ENCODE measurements around the gene SLC22A23.
A peak's percentile ranks its signal among the peaks of the same experiment; 100 is the strongest.
"Not testable (repeated sequence)": the region's sequence is repeated elsewhere in the genome, so short reads cannot be mapped to it uniquely, and the experiment has no call there.

SLC22A23 gene

DNA sequence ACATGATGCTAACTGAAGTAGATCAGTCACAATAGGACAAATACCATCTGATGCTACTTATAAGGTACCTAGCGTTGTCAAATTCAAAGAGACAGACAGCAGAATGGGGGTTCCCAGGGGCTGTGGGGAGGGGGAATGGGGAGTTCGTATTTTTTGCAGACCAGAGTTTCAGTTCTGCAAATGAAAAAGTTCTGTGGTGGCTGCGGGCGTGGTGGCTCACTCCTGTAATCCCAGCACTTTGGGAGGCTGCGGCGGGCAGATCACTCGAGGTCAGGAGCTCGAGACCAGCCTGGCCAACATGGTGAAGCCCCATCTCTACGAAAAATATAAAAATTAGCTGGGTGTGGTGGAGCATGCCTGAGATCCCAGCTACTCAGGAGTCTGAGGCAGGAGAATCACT lies 68.1 kb downstream of the SLC22A23 start:
- Mint-ChIP-seq H3K36me3 (ENCODE audit: low read depth) (peaks cover 26% of the 10 kb centered on the region), H3K27ac (no peak overlapping the region), H3K9me3 (peaks cover 8% of the 10 kb centered on the region), H3K4me3 (no peak overlapping the region), H3K4me1 (peaks cover 22% of the 10 kb centered on the region), H3K27me3 (ENCODE audit: low read depth, poor library complexity) (no peaks in the 10 kb centered on the region)
- TF ChIP-seq, protein P1, sequence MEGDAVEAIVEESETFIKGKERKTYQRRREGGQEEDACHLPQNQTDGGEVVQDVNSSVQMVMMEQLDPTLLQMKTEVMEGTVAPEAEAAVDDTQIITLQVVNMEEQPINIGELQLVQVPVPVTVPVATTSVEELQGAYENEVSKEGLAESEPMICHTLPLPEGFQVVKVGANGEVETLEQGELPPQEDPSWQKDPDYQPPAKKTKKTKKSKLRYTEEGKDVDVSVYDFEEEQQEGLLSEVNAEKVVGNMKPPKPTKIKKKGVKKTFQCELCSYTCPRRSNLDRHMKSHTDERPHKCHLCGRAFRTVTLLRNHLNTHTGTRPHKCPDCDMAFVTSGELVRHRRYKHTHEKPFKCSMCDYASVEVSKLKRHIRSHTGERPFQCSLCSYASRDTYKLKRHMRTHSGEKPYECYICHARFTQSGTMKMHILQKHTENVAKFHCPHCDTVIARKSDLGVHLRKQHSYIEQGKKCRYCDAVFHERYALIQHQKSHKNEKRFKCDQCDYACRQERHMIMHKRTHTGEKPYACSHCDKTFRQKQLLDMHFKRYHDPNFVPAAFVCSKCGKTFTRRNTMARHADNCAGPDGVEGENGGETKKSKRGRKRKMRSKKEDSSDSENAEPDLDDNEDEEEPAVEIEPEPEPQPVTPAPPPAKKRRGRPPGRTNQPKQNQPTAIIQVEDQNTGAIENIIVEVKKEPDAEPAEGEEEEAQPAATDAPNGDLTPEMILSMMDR (IDR thresholded peaks at IDR 0.05), result no peak
- no peak for DNase-seq

DNA sequence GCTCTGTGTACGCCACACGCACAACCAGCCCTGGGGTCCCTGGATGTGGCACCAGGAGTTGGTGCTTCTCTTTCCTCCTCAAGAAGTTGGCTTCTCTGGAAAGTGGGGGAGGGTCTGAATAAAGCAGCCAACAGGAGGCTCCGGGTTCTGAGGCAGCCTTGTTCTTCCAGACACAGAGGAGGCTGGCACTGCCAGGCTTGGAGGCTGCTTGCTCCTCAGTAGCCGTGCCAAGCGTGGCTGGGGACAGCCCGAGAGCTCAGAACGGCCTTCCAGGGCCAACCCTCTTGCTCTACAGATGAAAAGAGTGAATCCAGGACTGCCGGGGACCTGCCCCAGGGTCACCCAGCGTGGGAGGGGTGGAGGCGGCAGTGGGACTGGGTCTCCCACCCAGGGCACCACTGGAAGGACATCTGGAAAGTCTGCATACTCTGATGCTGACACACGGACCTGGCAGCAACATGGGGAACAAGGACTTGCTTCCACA lies 70.4 kb downstream of the SLC22A23 start:
- peaks cover 26% of the 10 kb centered on the region for H3K36me3 Mint-ChIP-seq (ENCODE audit: low read depth)
- no peak overlapping the region for H3K4me3 Mint-ChIP-seq
- TF ChIP-seq, protein P1 (IDR thresholded peaks at IDR 0.05), result no peak
- no peak overlapping the region for H3K27ac Mint-ChIP-seq
- DNase-seq, result no peak
- H3K4me1 Mint-ChIP-seq, result peaks cover 45% of the 10 kb centered on the region
- H3K9me3 Mint-ChIP-seq, result peaks cover 8% of the 10 kb centered on the region
- no peaks in the 10 kb centered on the region for H3K27me3 Mint-ChIP-seq (ENCODE audit: low read depth, poor library complexity)

DNA sequence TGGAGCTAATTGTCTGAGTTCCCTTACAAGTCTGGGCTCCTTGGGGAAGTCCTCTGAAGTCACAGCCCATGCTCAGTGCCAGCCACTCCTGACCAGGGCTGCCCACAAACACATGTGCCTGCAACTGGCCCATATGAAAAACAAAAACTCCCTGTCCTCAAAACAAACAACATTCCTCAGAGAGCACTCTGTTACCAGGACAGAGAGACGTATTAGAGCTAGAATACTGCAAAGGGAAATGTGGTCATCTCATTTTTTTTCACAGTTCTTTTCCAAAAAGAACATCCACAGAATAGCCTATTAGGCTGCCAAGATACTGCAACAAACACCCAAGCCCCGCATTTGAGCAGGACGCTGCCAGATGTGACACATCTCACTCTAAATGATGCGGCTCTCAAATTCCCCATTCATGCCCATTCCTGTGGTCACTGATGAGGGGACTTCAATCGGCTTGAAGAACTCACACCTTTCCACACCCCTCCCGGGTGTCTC lies 71.1 kb downstream of the SLC22A23 start:
- Mint-ChIP-seq H3K36me3 (ENCODE audit: low read depth) (peaks cover 26% of the 10 kb centered on the region), H3K27me3 (ENCODE audit: low read depth, poor library complexity) (no peaks in the 10 kb centered on the region), H3K27ac (peak overlapping the region; percentile 21), H3K4me3 (no peak overlapping the region), H3K9me3 (peaks cover 8% of the 10 kb centered on the region), H3K4me1 (peaks cover 52% of the 10 kb centered on the region)
- TF ChIP-seq, protein P1 (IDR thresholded peaks at IDR 0.05), result no peak
- no peak for DNase-seq

DNA sequence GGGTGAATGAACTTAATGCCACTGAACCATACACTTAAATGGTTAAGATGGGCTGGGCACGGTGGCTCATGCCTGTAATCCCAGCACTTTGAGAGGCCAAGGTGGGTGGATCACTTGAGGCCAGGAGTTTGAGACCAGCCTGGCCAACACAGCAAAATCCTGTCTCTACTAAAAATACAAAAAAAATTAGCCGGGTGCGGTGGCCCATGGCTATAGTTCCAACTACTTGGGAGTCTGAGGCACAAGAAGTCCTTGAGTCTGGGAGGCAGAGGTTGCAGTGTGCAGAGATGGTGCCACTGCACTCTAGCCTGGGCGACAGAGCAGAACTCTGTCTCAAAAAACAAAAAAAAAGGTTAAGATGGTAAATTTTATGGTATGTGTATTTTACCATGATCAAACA lies 71.7 kb downstream of the SLC22A23 start:
- H3K36me3 Mint-ChIP-seq (ENCODE audit: low read depth), result peaks cover 26% of the 10 kb centered on the region
- H3K4me3 Mint-ChIP-seq; DNase-seq; H3K27me3 Mint-ChIP-seq (ENCODE audit: low read depth, poor library complexity); H3K9me3 Mint-ChIP-seq: not testable (repeated sequence)
- peak overlapping the region; percentile 7 for H3K27ac Mint-ChIP-seq
- H3K4me1 Mint-ChIP-seq, result peaks cover 55% of the 10 kb centered on the region

DNA sequence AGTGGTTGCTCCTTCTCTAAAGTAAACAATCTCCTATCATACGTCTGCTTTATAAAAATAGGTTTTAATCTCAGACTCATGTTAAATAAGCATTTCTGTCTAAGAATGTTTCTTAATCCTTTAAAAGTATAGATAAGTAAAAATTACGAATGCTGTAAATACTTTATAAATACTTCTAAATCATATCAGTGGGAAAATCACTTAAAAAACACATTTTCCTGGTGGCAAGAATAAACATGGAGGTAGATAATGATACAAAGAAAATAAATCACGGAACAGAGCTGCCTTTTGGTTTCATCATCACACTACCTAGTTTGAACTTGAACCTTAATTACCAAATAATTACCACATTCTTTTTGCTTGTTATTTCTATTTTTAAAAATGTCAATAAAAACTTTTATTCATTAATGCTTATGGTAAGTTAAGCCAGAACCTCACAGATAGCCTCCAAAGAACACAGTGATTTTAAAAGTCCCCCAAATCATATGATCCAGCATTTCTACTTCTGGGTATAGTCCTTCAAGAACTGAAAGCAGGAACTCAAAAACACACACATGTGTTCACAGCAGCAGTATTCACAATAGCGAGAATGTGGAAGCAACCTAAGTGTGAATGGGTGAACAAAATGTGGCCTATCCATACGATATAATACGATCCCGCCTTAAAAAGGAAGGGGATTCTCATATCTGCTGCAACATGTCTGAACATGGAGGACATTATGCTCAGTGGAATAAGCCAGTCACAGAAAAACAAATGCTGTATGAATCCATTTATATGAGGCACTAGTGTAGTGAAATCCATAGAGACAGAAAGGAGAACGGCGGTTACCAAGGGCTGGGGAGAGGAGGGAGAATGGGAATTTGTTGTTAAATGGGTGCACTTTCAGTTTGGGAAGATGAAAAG lies 72.4 kb downstream of the SLC22A23 start:
- Mint-ChIP-seq H3K4me1 (peaks cover 62% of the 10 kb centered on the region), H3K27me3 (ENCODE audit: low read depth, poor library complexity) (no peaks in the 10 kb centered on the region), H3K9me3 (peaks cover 8% of the 10 kb centered on the region), H3K4me3 (no peak overlapping the region), H3K27ac (peak overlapping the region; percentile 7), H3K36me3 (ENCODE audit: low read depth) (peaks cover 26% of the 10 kb centered on the region)
- TF ChIP-seq, protein P1 (IDR thresholded peaks at IDR 0.05), result no peak
- no peak for DNase-seq

DNA sequence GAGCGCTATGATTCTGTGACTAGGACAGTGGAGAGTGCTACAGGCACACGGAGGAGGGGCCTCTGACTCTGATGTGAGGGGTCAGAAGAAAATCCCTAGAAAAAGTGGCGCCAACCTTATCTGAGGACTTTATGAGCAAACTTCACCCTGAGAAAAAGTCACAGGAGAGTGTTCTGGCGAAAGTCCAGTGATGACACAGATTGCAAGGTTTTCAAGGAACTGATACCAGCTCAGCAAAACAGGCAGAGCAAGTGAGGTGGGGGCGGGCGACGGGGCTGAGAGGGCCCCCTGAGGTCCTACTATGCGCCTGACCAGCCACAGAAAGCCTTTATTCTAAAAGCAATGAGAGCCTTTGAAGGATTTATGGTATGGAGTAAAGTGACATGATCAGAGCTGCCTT lies 73.3 kb downstream of the SLC22A23 start:
- peaks cover 24% of the 10 kb centered on the region for H3K36me3 Mint-ChIP-seq (ENCODE audit: low read depth)
- peaks cover 8% of the 10 kb centered on the region for H3K9me3 Mint-ChIP-seq
- no peak overlapping the region for H3K27ac Mint-ChIP-seq
- DNase-seq, result no peak
- TF ChIP-seq, protein P1 (IDR thresholded peaks at IDR 0.05), result no peak
- peaks cover 68% of the 10 kb centered on the region for H3K4me1 Mint-ChIP-seq
- no peaks in the 10 kb centered on the region for H3K27me3 Mint-ChIP-seq (ENCODE audit: low read depth, poor library complexity)
- H3K4me3 Mint-ChIP-seq, result no peak overlapping the region
